Measurements from ENCODE around the gene SLX4IP. TPM values are rescaled to one million over a fixed set of nuclear protein-coding genes. Genes with fewer than 3 reads are reported as not detected.

Gene SLX4IP
- polyA plus RNA-seq, 1 experiment = 2.8 TPM

GRCh38 chr20:10428008-10428407, 7.1 kb upstream of the SLX4IP start:
- no peak for TF ChIP-seq CTCF (IDR thresholded peaks at IDR 0.05; ENCODE audit: low read depth, low read length)
- Histone ChIP-seq H3K27ac (ENCODE audit: low read depth, low read length) (no peak overlapping the region), H3K4me3 (ENCODE audit: low read depth, low read length) (no peak overlapping the region), H3K27me3 (ENCODE audit: control insufficient read depth, insufficient read depth, low read length) (no peaks in the 10 kb centered on the region), H3K9me3 (ENCODE audit: control insufficient read depth, insufficient read depth, low read length) (no peaks in the 10 kb centered on the region)
- ChIA-PET POLR2A (no interaction called here), CTCF (interaction anchor here (0.9 to 7.2 kb wide), 8 partner anchors 11 to 810 kb away, joined by 3 to 239 read pairs (median 13); no protein-coding TSS in a partner anchor)
- no peak for DNase-seq (ENCODE audit: low read depth, low spot score)

GRCh38 chr20:10429443-10429981, 5.6 kb upstream of the SLX4IP start:
- DNase-seq (ENCODE audit: low read depth, low spot score) = no peak
- Histone ChIP-seq H3K4me3 (ENCODE audit: low read depth, low read length) (no peak overlapping the region), H3K9me3 (ENCODE audit: control insufficient read depth, insufficient read depth, low read length) (no peaks in the 10 kb centered on the region; the same call in 1 of the 2 replicates), H3K27me3 (ENCODE audit: control insufficient read depth, insufficient read depth, low read length) (no peaks in the 10 kb centered on the region), H3K27ac (ENCODE audit: low read depth, low read length) (no peak overlapping the region)
- ChIA-PET POLR2A (no interaction called here), CTCF (interaction anchor here (1.2 to 7.2 kb wide), 3 partner anchors 203 to 452 kb away, joined by 3 to 239 read pairs (median 9); no protein-coding TSS in a partner anchor)
- TF ChIP-seq CTCF (IDR thresholded peaks at IDR 0.05; ENCODE audit: low read depth, low read length) = no peak

GRCh38 chr20:10430000-10430466, 5.1 kb upstream of the SLX4IP start:
- Histone ChIP-seq H3K9me3 (ENCODE audit: control insufficient read depth, insufficient read depth, low read length) (no peaks in the 10 kb centered on the region; the same call in 1 of the 2 replicates), H3K4me3 (ENCODE audit: low read depth, low read length) (no peak overlapping the region), H3K27ac (ENCODE audit: low read depth, low read length) (no peak overlapping the region), H3K27me3 (ENCODE audit: control insufficient read depth, insufficient read depth, low read length) (no peaks in the 10 kb centered on the region)
- POLR2A ChIA-PET = no interaction called here
- CTCF ChIA-PET = interaction anchor here (1.2 to 7.2 kb wide), 3 partner anchors 204 to 452 kb away, joined by 3 to 239 read pairs (median 9); no protein-coding TSS in a partner anchor
- DNase-seq (ENCODE audit: low read depth, low spot score) = no peak
- TF ChIP-seq CTCF (IDR thresholded peaks at IDR 0.05; ENCODE audit: low read depth, low read length) = no peak

GRCh38 chr20:10430704-10431103, 4.4 kb upstream of the SLX4IP start:
- no peak overlapping the region for H3K4me3 ChIP-seq (ENCODE audit: low read depth, low read length)
- H3K27me3 ChIP-seq (ENCODE audit: control insufficient read depth, insufficient read depth, low read length) = no peaks in the 10 kb centered on the region

More at GRCh38 chr20:10430704-10431103, 4.4 kb upstream of the SLX4IP start:
- Histone ChIP-seq H3K9me3 (ENCODE audit: control insufficient read depth, insufficient read depth, low read length) (no peaks in the 10 kb centered on the region; the same call in 1 of the 2 replicates), H3K27ac (ENCODE audit: low read depth, low read length) (no peak overlapping the region)
- TF ChIP-seq CTCF (IDR thresholded peaks at IDR 0.05; ENCODE audit: low read depth, low read length) = no peak
- CTCF ChIA-PET = interaction anchor here (1.2 to 7.2 kb wide), 3 partner anchors 205 to 453 kb away, joined by 3 to 239 read pairs (median 9); no protein-coding TSS in a partner anchor
- no peak for DNase-seq (ENCODE audit: low read depth, low spot score)
- POLR2A ChIA-PET = no interaction called here
